DMS153 treated with DMSO at 0.1 percent for 48 hours (cell line): ENCODE data around the gene UGT1A9.
"Not testable (repeated sequence)": the region's sequence is repeated elsewhere in the genome, so short reads cannot be mapped to it uniquely, and the experiment has no call there.

Experiments
- DNase-seq: peaks from one replicate; lab custom pipeline; 2025; ENCODE audit not compliant: unreplicated experiment; lab: John Stamatoyannopoulos, UW

The UGT1A9 gene

DNA sequence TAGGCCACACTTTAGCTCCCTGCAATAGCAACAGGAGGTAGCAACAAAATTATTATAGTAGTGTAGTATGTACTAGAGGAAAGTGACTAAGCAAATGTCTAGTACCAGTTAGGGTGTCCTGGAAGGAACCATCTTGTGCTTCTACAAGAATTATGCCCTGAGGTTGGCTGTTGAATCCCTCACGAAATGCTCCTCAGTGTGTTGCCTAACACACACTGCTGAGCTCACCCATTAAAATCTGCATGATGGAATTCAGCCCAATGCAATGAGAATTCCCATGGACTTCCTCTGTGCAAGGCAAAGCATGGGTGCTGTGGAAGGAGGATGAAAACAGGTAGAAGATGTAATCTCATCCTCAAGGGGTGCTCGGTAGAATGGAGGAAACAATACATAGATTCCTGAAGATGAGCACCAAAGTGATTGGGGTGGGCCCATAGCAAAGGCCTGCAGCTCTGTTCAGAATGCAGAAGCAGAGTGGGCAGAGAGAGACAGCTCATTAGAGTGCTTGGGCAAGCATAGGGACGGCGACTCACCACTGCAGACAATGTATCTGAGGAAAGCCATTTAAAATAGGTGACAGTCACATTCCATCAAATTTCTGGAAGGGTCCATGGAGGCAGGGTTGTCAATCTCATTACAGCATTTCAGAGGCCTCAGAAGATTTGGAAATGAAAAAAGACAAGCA is 8.8 kb downstream of the UGT1A9 start:
- DNase-seq, result no peak

DNA sequence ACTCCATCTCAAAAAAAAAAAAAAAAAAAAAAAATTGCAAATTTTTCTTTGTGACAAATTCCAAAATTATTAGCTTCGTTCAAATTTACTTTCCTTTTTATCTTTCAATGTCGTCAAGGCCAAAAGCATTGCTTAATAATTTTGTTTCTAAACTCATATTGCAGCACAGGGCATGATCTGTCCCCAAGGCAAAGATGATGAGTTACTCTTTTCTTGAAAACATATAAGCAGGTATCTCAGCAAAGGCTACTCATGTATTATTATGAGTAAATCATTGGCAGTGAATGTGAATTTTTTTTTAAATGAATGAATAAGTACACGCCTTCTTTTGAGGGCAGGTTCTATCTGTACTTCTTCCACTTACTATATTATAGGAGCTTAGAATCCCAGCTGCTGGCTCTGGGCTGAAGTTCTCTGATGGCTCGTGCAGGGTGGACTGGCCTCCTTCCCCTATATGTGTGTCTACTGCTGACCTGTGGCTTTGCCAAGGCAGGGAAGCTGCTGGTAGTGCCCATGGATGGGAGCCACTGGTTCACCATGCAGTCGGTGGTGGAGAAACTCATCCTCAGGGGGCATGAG is 9.9 kb downstream of the UGT1A9 start, which contains the start of gene UGT1A7:
Gene UGT1A7, plus strand, starts transcription at position 381 of the 579 bp plus-strand sequence. Its CDS starts 37 bp downstream, at position 418.
- no peak for DNase-seq

DNA sequence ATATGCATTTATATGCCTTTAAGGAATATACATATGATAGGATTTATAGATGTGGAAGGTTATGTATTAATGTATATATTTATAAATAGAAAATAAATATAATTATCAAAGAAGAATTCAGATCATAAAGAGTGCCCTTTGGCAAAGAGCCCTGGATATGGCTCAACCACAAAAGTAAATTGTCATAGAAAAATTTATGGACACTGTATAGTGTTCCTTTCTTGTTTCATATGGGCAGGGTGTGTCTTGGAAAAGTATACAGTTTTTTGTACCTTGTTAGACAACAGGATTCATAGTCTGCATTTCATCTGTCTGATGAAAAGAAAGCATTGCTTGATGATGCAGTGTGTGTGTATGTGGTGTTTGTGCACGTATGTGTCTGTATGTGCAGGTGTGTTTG is 12.9 kb downstream of the UGT1A9 start:
- no peak for DNase-seq

DNA sequence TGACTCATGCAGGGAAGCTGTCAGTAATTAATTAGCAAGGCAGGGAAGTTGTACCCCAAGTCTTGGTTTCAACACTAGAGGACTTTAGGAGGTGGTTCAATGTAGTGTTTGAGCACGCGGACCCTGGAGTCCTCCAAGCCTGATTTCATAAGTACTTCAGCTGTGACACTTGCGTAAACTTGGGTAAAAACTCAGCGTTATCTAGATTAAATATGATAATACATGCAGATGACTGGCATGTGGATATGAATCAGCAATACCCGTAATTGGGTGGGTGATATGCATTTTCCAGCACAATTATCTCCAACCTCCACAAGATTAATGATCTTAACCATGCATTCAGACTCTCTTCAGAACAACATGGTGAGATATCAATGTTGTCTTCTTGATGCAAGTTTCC is 15.2 kb downstream of the UGT1A9 start:
- no peak for DNase-seq

DNA sequence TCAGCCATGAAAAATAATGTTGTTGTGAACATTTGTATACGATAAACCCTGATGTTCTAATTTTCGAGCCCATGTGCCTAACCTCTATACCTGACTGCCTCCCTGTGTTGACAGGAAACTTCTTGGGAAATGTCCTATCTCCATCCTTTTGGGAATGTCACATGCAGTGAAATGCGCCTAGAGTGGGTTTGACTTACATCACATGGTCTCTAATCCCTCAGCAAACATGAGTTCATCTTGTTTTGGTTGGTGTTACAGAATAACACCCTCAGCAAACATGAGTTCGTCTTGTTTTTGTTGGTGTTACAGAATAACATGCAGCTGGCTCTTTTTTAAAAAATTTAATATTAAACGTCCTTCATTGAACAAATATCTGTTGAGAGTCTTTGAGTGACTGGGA is 16.6 kb downstream of the UGT1A9 start:
- no peak for DNase-seq

DNA sequence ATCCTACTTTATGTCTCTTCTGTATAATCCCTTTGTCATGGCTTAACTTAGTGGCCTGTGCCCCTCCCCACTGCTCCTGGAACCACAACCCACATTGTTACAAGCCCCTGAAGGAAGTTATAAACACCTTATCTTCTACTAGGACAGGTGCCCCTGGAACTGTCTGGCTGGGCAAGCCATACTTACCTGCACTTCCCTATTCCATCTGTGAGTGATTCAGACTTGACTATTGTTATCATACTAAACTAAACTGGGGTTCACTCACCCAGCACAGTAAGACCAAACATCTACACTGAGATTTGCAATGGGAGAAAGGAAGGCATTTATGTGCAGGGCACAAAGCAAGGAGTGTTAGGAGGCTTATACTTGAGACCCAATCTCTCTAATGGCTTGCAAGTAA is 17.3 kb downstream of the UGT1A9 start:
- no peak for DNase-seq

DNA sequence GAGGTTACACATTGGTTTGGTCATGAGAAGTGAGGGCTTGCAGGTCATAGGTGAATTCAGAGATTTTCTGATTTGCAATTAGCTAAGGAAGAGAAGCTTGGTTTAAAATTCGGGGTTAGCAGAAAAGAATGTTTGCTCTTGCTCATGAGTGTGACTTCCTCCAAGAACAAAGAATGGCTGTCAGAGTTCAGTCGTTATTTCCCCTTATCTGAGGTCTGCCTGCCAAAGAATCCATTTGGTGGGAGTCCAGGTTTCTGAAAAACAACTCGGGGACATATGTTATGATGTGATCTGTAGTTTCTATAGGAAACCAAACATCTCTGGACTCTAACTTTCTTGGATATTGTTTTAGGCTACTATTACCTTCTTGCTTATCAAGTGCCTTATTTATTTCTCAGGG is 17.8 kb downstream of the UGT1A9 start:
- DNase-seq, result no peak

DNA sequence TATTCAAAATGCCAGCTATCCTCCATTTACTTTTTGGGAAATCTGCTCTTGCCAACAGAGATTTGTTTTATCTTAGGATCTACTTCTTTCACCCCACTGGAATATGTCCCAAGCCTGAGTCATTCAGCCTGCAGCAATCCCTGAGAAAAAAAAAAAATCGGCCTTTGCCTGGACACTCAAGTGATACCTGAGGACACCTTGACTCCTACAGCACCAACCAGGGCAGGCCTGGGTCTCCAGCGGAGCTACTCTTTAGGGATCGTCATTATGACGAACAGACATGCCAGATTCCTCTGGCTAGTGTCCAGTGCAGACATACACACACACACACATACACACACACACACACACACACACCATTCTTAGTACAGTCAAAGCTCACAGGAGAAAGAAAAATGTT is 18.7 kb downstream of the UGT1A9 start:
- DNase-seq, result no peak

DNA sequence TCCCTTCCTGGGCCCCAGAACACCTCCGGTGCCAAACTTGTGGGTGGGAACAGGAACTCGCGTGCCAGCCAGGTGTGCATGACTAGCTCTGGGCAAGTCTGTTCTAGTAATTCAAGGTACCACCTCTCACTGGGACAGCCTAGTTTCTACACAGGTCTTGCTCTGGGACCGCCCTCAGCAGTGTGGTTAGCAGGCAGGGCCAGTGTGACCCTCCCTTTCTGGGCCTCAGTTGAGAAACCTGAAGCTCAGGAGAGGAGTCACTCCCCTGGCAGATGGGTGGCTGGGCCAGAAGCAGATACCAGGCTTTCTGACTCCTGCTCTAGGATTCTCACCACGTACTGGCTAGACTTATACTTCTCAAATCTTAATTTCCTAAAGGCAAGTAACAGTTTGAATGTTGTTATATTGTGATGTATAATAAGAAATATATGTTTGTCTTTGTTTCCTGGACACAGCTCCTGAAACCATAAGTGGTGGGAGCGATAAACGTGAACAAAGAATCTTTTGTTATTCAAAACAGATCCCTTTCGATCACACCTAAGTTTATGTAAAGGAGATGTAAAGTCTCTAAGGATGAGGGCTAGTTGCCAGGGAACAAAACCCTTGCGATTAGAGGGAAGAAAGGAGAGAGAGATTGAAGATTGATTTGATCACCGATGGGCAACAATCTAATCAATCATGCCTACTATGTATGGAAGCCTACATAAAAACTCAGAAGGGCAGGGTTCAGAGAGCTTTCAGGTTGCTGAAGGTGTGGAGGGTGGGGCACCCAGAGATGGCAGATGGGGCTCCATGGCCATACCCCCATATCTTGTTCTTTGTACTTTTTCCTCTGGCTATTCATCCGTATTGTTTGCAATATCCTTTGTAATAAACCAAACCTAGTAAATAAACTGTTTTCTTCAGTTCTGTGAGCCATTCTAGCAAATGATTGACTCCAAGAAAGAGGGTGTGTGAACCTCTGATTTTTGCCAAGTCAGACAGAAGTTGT is 20.0 kb downstream of the UGT1A9 start:
- no peak for DNase-seq

DNA sequence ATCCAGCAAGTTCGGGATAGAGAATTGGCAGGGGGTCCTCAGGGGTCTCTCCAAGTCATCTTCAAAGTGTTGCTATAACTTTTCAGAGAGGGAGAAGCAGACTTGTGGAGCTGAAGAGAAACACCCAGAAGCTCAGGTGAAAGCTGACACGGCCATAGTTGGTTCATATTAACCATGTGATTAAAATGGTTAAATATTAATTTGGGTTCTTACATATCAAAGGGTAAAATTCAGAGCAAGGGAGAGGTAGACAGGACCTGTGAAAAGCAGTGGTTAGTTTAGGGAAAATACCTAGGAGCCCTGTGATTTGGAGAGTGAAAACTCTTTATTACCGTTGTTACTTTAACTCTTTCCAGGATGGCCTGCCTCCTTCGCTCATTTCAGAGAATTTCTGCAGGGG is 20.9 kb downstream of the UGT1A9 start, which contains the start of gene UGT1A6:
Gene UGT1A6, plus strand, starts transcription at position 243 of the 400 bp plus-strand sequence. Its CDS starts 115 bp downstream, at position 358.
- DNase-seq, result no peak

DNA sequence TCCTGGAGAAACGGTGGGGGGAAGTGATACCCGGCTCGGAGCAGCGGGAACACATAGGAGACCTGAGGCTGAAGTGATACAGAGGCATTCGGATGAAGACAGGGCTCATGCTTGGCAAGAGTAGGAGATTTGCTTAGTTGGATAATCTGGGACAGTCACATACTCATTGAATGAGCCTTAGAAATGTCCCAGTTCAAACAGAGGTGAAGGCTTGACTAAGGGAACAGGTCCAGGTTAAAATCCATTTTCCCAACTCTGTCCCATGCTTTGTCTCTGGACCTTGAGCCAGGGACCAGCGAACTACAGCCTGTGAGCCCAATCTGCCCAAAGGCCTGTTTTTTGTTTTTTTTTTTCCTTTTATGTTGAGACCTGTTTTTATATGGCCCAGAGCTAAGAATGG is 22.3 kb downstream of the UGT1A9 start:
- DNase-seq, result no peak

DNA sequence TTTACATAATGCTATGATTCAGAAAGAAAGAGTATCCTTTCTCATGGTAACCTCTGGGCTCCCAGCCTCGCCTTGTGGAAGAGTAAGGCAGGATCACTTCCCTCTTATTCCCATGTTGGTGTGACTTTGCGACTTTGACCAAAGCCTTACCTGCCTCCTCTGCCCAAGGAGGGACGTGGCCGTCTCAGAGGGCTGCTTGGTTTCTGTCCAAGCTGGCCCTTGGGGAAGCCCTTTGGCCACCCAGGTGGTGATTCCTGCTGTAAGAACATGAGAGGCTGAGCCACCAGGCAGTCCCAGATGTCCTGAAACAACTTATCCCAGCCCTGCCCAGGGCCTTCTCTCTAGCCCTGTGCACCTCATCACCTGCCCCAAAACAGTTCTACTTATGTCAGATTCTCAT is 27.0 kb downstream of the UGT1A9 start:
- DNase-seq, result no peak

DNA sequence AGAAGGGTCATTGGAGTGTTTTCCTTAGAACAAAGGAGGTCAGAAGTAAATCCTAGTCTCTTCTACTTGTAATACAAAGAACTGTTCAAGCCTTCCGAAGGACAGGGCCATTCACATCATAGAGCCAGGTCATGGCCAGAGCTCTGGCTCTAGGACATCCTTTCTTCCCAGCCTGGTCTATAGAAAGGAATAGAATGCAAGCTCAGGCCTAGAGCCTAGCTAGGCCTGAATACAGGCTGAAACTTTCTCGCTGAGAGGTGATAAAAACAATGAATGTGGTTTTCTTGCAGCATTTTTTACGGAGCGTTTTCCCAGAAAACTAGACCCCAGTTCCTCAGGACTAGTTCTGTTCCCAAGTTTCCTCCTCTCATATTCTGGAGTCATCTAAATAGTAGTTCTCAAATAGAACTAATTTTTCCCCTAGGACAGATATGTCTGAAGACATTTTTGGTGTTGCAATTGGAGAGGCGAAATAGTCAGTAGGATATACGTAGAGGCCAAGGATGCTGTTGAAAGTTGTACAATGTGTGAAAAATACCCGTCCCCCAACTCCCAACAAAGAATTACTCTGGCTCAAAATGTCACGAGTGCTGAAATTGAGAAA is 27.8 kb downstream of the UGT1A9 start:
- DNase-seq, result no peak

DNA sequence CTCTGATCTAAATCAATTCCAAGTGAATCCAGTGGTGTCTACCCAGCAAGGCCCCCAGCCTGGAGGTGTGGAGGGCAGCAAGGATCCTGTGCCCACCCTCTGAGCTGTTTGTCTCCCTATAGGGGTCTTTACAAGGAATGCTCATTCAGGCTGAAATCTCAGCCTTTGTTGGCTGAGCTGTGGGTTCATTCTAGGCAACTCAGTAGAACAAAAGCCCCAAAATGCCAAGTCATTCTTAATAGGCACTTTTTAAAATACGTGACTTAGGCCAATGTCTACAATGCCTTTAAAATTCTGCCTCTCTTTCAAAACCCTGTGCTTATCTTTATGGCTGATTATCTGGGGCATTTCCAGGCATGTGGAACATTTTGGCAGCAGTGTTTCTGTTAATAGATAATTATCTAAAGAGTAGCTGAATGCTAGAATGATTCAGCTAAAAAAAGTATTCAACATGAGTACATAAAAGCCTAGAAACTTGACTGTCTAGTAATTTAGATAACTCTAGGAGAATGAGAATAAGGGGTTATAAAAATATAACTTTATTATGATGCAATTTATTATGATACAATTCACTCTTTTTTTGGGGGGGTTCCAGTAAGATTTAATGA is 28.4 kb downstream of the UGT1A9 start:
- no peak for DNase-seq

DNA sequence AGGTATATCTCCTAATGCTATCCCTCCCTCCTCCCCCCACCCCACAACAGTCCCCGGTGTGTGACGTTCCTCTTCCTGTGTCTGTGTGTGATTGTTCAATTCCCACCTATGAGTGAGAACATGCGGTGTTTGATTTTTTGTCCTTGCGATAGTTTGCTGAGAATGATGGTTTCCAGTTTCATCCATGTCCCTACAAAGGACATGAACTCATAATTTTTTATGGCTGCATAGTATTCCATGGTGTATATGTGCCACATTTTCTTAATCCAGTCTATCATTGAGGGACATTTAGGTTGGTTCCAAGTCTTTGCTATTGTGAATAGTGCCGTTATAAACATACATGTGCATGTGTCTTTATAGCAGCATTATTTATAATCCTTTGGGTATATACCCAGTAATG is 29.1 kb downstream of the UGT1A9 start:
- DNase-seq, result not testable (repeated sequence)

DNA sequence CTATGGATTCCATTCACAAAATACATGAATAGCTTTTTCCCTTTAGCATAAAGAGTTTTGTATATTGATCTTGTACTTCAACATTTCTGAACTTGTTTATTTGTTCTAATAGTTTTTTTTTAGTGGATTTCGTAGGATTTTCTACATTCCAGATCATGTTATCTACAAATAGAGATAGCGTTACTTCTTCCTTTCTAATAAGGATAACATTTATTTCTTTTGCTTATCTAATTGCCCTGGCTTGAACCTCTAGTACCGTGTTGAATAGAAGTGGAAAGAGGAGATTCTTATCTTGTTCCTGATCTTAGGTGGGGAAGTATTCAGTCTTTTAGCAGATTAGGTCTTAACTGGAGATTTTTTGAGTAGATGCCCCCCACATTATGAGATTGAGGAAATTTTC is 30.5 kb downstream of the UGT1A9 start:
- no peak for DNase-seq

DNA sequence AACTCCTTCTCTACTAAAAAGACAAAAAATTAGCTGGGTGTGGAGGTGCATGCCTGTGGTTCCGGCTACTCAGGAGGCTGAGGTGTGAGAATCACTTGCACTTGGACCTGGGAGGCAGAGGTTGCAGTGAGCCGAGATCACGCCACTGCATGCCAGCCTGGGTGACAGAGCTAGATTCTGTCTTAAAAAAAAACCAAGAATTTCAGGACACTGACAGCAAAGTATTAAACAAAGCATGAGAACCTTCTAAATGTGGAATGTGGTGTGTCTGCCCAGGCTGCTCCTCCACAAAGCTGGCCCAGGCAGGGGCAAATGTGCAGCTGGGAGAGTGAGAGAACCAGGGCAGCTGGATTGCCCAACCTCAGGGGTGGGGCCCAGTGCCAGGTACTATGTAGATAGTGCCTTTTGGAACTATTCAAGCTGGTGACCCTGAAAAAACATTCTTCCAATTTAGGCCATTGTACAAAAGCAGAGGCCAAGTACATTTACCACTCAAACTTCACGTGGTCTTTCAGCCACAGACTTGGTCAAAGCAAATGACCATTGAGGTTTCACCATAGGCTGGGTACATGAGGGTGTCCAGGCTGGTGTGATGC is 34.3 kb downstream of the UGT1A9 start:
- DNase-seq, result no peak

DNA sequence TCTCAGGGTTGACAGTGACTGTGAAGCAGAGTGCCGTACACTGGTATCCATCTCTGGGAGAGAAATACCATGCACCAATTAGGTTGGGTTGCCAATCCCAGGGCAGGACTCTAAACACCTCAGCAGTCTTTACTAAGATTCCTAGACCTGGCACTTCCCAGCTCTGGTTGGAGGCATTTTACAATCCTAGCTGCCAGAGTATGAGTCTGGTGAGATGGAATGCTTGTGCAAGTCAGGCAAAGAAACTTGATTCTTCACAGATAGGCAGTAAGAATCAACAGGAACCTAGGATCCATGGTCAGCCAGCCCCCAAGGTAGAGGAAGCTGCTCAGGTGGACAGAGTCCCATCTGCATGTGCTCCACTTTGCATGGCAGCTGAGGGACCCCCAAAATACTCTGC is 35.0 kb downstream of the UGT1A9 start:
- no peak for DNase-seq

DNA sequence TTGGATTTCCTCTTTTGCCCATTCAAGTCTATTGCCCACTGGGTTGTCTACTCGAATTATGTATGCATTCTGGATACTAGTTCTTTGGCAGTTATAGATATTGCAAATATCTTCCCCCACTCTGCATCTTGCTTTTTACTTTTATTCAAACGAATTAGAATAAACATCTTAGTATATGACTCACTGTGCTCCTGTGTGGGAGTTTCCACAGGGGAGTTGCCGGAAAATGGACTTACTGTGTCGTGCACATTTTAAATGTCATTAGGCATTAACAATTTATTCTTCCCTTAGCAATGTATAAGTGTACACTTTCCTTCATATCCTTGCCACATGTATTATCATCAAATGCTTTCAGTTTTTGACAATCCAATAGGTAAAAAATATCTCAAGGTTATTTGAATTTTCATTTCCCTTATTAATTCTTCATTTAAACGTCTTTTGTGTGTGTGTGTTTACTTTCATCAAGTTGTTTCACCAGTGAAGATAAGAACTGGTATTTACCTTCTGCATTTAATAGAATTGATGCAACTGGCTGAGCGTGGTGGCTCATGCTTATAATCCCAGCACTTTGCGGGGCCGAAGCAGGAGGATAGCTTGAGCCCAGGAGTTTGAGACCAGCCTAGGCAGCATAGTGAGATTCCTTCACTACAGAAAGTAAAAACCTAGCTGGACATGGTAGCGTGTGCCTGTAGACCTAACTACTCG is 36.4 kb downstream of the UGT1A9 start:
- DNase-seq, result no peak

DNA sequence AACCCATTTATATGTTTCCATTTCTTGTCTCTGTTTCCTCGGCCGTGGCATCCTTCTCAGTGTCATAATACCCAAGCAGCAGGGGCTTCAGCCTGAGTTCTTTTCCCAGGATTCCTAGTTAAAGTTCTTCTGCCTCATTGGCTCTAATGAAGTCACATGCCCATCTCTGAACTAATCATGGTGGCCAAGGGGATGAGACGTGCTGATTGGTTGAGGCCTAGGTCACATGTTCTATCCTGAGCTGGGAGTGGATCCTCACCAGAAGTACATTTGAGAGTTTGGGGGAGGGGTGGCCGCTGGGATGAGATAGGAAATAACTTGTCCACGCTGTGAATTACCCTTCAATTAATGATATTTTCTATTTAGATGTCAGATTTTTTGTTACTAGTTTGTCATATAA is 37.2 kb downstream of the UGT1A9 start:
- no peak for DNase-seq
